Prostate gland (tissue), 2 donors: ENCODE measurements around the gene RTN1. TPM values are rescaled to one million over a fixed set of nuclear protein-coding genes. Genes with fewer than 3 reads are reported as not detected.

Experiments used
- DNase-seq: peaks from one replicate; pipeline ENCODE4 v3.0.0-alpha.2; 2019; ENCODE audit warnings: low spot score
- H3K27ac ChIP-seq, 2 donors: fragments of 200-600 bp; sonication (generic); 2 replicates each; pipeline ENCODE4 v1.5.1; 2017 to 2019
- H3K27me3 ChIP-seq: fragments of 200-600 bp; sonication (generic); replicated peaks from 2 replicates; pipeline ENCODE4 v1.5.1; 2019; ENCODE audit not compliant: insufficient read depth
- H3K36me3 ChIP-seq, 2 donors: fragments of 200-600 bp; sonication (generic); 1 replicate in 1 of 2; 2 replicates in 1 of 2; pipeline versions ENCODE4 v1.5.1 to v1.8.1; 2017 to 2019
- H3K4me1 ChIP-seq: fragments of 200-600 bp; sonication (generic); replicated peaks from 2 replicates; pipeline ENCODE4 v1.5.1; 2019
- H3K4me3 ChIP-seq, 2 donors: fragments of 200-600 bp; sonication (generic); 2 replicates each; pipeline ENCODE4 v1.5.1; 2017 to 2019
- H3K9me3 ChIP-seq: fragments of 200-600 bp; sonication (generic); 2 replicates; pipeline ENCODE4 v1.5.1; 2017
- POLR2A ChIP-seq: fragments of 450-650 bp; IDR thresholded peaks from one replicate; pipeline ENCODE4 v1.6.1; 2016; ENCODE audit warnings: antibody characterized with exemption, mild to moderate bottlenecking
- POLR2AphosphoS5 ChIP-seq: sonication (generic); formaldehyde crosslinking; IDR thresholded peaks from one replicate; pipeline ENCODE4 v1.6.1; 2017; ENCODE audit warnings: antibody characterized with exemption
- WGBS: methylation state at CpG from one replicate; pipeline ENCODE4 v1.1.5; 2018; 5-methylcytosine and 5-hydroxymethylcytosine counted together
- intact Hi-C: fragments of 100-400 bp; cut with DNase I; formaldehyde crosslinking; loops from one replicate; pipeline ENCODE4 v1.14.2; 2022
- total RNA-seq, 2 donors: library from RNA; depleted of rRNA; stranded (reverse); fragments of >200 nt; gene quantifications; one replicate each; pipeline ENCODE4 v1.1.0, GENCODE V29; 2016
- TF ChIP-seq, protein P1 (sequence below), 4 experiments: fragments of 200-600 bp in 2 of 4; fragments of 450-650 bp in 2 of 4; sonication (generic) in 2 of 4; IDR thresholded peaks; 1 replicate in 3 of 4; 2 replicates in 1 of 4; pipeline ENCODE4 v1.5.1; 2016 to 2019; ENCODE audit warnings: antibody characterized with exemption in 4 of 4, mild to moderate bottlenecking in 2 of 4, moderate library complexity in 2 of 4

The RTN1 gene
- total RNA-seq, 2 donors from 2014 or later, result 21.6 to 121 TPM

DNA sequence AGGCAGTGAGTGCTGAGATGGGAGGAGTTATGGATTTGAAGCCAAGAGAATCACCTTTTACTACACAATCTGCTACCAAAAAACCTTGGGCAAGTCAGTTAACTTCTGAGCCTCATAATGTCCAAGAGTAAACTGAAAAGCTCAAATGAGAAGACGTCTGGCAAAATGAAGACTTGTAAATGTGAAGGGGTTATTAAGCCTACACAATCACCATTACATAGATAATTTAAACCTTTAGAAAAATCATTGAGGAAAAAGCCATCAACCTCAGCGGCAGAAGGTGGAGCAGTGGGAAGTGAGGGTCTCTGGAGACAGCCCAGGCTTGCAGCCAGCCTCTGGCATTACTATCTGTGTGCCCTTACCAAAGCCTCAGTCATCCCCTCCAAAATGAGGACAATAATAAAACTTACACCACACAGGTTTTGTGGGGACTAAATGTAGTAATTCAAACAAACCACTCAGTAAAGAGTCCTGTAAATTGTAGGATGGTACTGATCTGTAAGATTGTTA, 243.5 kb downstream of the RTN1 start:
- Histone ChIP-seq H3K9me3 (no peaks in the 10 kb centered on the region), H3K4me1 (no peaks in the 10 kb centered on the region), H3K27me3 (no peaks in the 10 kb centered on the region), H3K36me3 (no peaks in the 10 kb centered on the region), H3K27ac (no peak overlapping the region), H3K4me3 (no peak overlapping the region)
- DNase-seq, result no peak
- TF ChIP-seq POLR2AphosphoS5, result no peak
- TF ChIP-seq, protein P1, sequence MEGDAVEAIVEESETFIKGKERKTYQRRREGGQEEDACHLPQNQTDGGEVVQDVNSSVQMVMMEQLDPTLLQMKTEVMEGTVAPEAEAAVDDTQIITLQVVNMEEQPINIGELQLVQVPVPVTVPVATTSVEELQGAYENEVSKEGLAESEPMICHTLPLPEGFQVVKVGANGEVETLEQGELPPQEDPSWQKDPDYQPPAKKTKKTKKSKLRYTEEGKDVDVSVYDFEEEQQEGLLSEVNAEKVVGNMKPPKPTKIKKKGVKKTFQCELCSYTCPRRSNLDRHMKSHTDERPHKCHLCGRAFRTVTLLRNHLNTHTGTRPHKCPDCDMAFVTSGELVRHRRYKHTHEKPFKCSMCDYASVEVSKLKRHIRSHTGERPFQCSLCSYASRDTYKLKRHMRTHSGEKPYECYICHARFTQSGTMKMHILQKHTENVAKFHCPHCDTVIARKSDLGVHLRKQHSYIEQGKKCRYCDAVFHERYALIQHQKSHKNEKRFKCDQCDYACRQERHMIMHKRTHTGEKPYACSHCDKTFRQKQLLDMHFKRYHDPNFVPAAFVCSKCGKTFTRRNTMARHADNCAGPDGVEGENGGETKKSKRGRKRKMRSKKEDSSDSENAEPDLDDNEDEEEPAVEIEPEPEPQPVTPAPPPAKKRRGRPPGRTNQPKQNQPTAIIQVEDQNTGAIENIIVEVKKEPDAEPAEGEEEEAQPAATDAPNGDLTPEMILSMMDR (IDR thresholded peaks at IDR 0.05), result no peak
- TF ChIP-seq POLR2A, result no peak
- 15% methylated on average over 2 of the region's 2 CpGs for WGBS
- intact Hi-C loops, result no loop called here

DNA sequence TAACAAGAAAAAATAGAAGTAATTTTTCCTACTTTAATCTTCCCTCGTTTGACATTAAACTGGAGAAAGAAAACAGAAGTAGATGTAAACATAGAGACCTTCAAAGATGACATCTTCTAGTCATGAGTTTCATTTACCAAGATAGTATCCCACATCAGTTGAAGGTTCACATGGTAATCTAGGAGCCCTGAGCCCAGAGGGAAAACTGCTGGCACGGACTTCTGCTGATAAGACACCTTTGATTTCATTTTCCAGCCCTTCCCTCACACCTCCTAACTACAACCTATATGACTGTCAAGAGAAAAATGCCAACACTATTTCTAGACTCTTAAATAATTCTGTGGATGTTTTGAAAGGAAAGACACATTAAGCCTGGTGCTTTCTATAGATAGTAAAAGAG, 247.9 kb downstream of the RTN1 start:
- no peak overlapping the region for H3K27ac ChIP-seq
- no peak for DNase-seq
- intact Hi-C loops, result no loop called here
- 53% methylated on average over 2 of the region's 2 CpGs for WGBS
- no peak overlapping the region for H3K4me3 ChIP-seq
- no peaks in the 10 kb centered on the region for H3K4me1 ChIP-seq
- H3K27me3 ChIP-seq, result no peaks in the 10 kb centered on the region
- H3K36me3 ChIP-seq, result no peaks in the 10 kb centered on the region
- TF ChIP-seq, protein P1 (IDR thresholded peaks at IDR 0.05), result no peak
- no peak for TF ChIP-seq POLR2AphosphoS5
- TF ChIP-seq POLR2A, result no peak
- no peaks in the 10 kb centered on the region for H3K9me3 ChIP-seq

DNA sequence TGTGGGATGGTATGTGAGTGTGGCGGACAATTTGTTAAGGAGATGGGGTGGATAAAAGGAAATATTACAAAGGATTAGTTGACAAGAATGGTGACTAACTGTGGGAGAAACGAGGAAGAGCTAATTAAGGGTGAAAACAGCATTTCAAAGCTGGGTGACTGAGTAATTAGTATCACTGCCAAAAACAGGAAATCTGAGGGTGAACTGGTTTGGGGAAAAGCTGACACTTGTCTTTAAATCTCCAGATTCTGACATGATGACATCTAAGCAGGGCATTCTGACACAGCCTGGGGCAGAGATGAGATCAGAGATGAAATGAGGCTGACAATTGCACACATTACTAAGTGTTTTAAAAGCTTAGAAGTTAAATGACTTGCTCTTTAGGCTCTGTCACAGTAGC, 251.5 kb downstream of the RTN1 start:
- H3K4me1 ChIP-seq, result no peaks in the 10 kb centered on the region
- no peak overlapping the region for H3K27ac ChIP-seq
- H3K9me3 ChIP-seq, result no peaks in the 10 kb centered on the region
- H3K27me3 ChIP-seq, result no peaks in the 10 kb centered on the region
- 60% methylated on average over 2 of the region's 2 CpGs for WGBS
- TF ChIP-seq POLR2AphosphoS5 (no peak), POLR2A (no peak)
- TF ChIP-seq, protein P1 (IDR thresholded peaks at IDR 0.05), result no peak
- intact Hi-C loops, result no loop called here
- DNase-seq, result no peak
- H3K4me3 ChIP-seq, result no peak overlapping the region
- H3K36me3 ChIP-seq, result no peaks in the 10 kb centered on the region

DNA sequence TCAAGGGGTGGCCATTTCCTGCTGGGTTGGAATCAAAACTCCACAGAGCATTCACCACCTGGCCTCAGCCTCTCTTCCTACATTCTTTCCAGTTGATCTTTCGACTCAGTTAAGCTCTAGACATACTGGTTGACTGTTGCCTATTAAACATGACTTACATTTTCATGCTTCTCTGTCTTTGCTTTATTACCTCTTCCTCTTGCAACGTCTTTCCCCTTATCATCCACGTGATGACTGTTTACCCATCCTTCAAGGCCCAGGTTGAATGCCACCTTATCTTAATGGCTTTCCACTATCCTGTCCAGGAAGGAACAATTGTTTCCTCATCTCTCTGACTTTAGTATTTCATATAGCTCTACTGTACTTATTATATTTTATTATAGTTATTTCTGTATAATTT, 269.5 kb downstream of the RTN1 start:
- intact Hi-C loops, result no loop called here
- DNase-seq, result no peak
- TF ChIP-seq POLR2AphosphoS5 (no peak), POLR2A (no peak)
- TF ChIP-seq, protein P1 (IDR thresholded peaks at IDR 0.05), result no peak
- whole genome bisulfite sequencing, result 48% methylated on average over 3 of the region's 3 CpGs
- H3K27ac ChIP-seq, result no peak overlapping the region
- no peaks in the 10 kb centered on the region for H3K36me3 ChIP-seq
- no peak overlapping the region for H3K4me3 ChIP-seq
- no peaks in the 10 kb centered on the region for H3K9me3 ChIP-seq
- H3K27me3 ChIP-seq, result no peaks in the 10 kb centered on the region
- H3K4me1 ChIP-seq, result no peaks in the 10 kb centered on the region

DNA sequence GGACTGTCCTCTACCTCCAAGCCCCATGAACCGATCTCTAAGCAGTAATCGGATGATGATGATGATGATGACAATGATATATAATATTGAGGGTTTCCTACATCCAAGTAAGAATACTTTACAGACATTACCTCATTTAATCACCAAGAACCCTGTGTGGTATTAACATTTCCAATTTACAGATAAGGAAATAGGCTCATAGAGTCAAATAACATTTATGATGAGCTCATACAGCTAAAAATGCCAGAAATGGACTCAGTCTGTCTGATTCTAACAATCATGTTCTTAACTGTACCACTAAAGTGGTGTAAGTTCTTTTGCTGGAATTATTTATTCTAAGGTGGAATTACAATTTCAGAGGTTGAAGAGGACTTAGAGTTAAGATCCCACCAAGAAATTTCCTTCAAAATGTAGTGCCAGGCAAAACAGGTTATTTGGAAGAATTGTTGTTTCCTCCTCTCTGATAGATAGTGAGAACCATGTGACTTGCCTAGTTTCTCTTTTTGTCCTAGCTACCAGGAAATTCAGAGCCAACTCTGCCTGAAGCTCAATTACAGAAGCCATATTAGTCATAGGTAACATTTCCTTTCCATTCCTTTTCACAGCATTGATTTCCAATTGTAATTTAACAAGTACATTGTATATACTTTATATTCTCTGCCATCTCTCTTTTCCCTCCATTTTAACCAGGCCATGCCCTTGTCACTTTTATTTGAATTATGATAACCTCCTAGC, 270.2 kb downstream of the RTN1 start:
- WGBS, result 93% methylated on average over 2 of the region's 2 CpGs
- Histone ChIP-seq H3K9me3 (no peaks in the 10 kb centered on the region), H3K4me3 (no peak overlapping the region), H3K4me1 (no peaks in the 10 kb centered on the region), H3K27ac (no peak overlapping the region), H3K27me3 (no peaks in the 10 kb centered on the region), H3K36me3 (no peaks in the 10 kb centered on the region)
- TF ChIP-seq POLR2AphosphoS5, result no peak
- TF ChIP-seq, protein P1 (IDR thresholded peaks at IDR 0.05), result no peak
- TF ChIP-seq POLR2A, result no peak
- intact Hi-C loops, result no loop called here
- DNase-seq, result no peak
